ENCODE results near the gene FNTB.

- no peak for TF ChIP-seq POLR2A (IDR thresholded peaks at IDR 0.05; ENCODE audit: low read depth, low read length)
- no peak for TF ChIP-seq POLR2AphosphoS5 (IDR thresholded peaks at IDR 0.05; ENCODE audit: low read depth, low read length)
- no peak for TF ChIP-seq TAF1 (IDR thresholded peaks at IDR 0.05; ENCODE audit: borderline replicate concordance, low read depth, low read length)
Observed at GRCh38 chr14:65006261-65006721, 19.6 kb downstream of the FNTB start.
